CD4-positive, alpha-beta T cell (primary cell): ENCODE data around the gene PEX11A. TPM values are rescaled to one million over a fixed set of nuclear protein-coding genes. Genes with fewer than 3 reads are reported as not detected.

Experiments
- ATAC-seq: fragments of 200-7000 bp; cut with Tn5 transposase; one replicate; pipeline ENCODE4 v1.10.0; 2022; ENCODE audit warnings: mild to moderate bottlenecking; ENCODE audit not compliant: poor library complexity
- CTCF ChIA-PET: fragments of 350-600 bp; sonication (Branson Sonifier 250); formaldehyde crosslinking; loops from one replicate; lab custom pipeline; 2021; ENCODE audit warnings: antibody characterized with exemption, inconsistent platforms; lab: Charles Lee
- POLR2A ChIA-PET: fragments of 350-600 bp; sonication (Branson Sonifier 250); formaldehyde crosslinking; loops from one replicate; lab custom pipeline; 2021; ENCODE audit warnings: antibody characterized with exemption, inconsistent platforms; lab: Charles Lee
- DNase-seq, 14 experiments: peaks; one replicate each; pipeline ENCODE4 v3.0.0-alpha.2; 2013 to 2020; ENCODE audit warnings: mixed read lengths in 2 of 14
- H3K27ac ChIP-seq, 2 donors: one replicate each; pipeline versions ENCODE4 v1.5.1 to v1.7.0; 2013; ENCODE audit warnings: low read length in 2 of 2, low read depth in 1 of 2, mild to moderate bottlenecking in 1 of 2
- H3K27me3 ChIP-seq, 2 experiments: 1 replicate in 1 of 2; 2 replicates in 1 of 2; pipeline versions ENCODE4 v1.6.1 to v1.7.0; 2013; ENCODE audit warnings: low read length in 2 of 2, control low read depth in 1 of 2, mild to moderate bottlenecking in 1 of 2, moderate library complexity in 1 of 2; ENCODE audit not compliant: insufficient read depth in 2 of 2, control insufficient read depth in 1 of 2
- H3K36me3 ChIP-seq: one replicate; pipeline ENCODE4 v1.6.1; 2013; ENCODE audit warnings: low read length, control low read depth; ENCODE audit not compliant: insufficient read depth
- H3K4me1 ChIP-seq: one replicate; pipeline ENCODE4 v1.6.1; 2013; ENCODE audit warnings: low read length, control low read depth; ENCODE audit not compliant: insufficient read depth
- H3K4me3 ChIP-seq: one replicate; pipeline ENCODE4 v1.5.1; 2013; ENCODE audit warnings: mild to moderate bottlenecking, low read length, moderate library complexity
- H3K9me3 ChIP-seq, 2 experiments: 1 replicate in 1 of 2; 2 replicates in 1 of 2; pipeline versions ENCODE4 v1.6.1 to v1.7.0; 2013; ENCODE audit warnings: low read length in 2 of 2, mild to moderate bottlenecking in 2 of 2, control low read depth in 1 of 2, moderate library complexity in 1 of 2; ENCODE audit not compliant: control insufficient read depth in 1 of 2, insufficient read depth in 1 of 2
- H3K27ac Mint-ChIP-seq: one replicate; pipeline ENCODE4 v1.8.0; 2020; ENCODE audit warnings: mixed read lengths
- H3K27me3 Mint-ChIP-seq: one replicate; pipeline ENCODE4 v1.8.0; 2021; ENCODE audit warnings: mixed read lengths
- H3K36me3 Mint-ChIP-seq: one replicate; pipeline ENCODE4 v1.8.0; 2021; ENCODE audit warnings: low read depth, mixed read lengths
- H3K4me1 Mint-ChIP-seq: one replicate; pipeline ENCODE4 v1.8.0; 2021; ENCODE audit warnings: low read depth, mixed read lengths
- H3K4me3 Mint-ChIP-seq: one replicate; pipeline ENCODE4 v1.8.0; 2020; ENCODE audit warnings: mild to moderate bottlenecking, mixed read lengths
- H3K9me3 Mint-ChIP-seq: one replicate; pipeline ENCODE4 v1.8.0; 2020; ENCODE audit warnings: mixed read lengths
- intact Hi-C, 2 experiments: fragments of 100-400 bp; cut with DNase I in 1 of 2; cut with micrococcal nuclease in 1 of 2; formaldehyde crosslinking; loops; one replicate each; pipeline versions ENCODE4 v1.15.1 to v1.9.0; 2023 to 2025; cut with DNase I, micrococcal nuclease
- total RNA-seq, 174 experiments: library from RNA in 2 of 174; stranded (reverse) in 2 of 174; gene quantifications; one replicate each; pipeline ENCODE4 v1.2.3 and lab custom pipeline; 2021 to 2026
- TF ChIP-seq, protein P1 (sequence below): fragments of 200-600 bp; IDR thresholded peaks from one replicate; pipeline ENCODE4 v1.8.0; 2022; ENCODE audit warnings: antibody characterized with exemption, mild to moderate bottlenecking

PEX11A gene
- total RNA-seq, 2 experiments from 2014 or later = 0.22 TPM

DNA sequence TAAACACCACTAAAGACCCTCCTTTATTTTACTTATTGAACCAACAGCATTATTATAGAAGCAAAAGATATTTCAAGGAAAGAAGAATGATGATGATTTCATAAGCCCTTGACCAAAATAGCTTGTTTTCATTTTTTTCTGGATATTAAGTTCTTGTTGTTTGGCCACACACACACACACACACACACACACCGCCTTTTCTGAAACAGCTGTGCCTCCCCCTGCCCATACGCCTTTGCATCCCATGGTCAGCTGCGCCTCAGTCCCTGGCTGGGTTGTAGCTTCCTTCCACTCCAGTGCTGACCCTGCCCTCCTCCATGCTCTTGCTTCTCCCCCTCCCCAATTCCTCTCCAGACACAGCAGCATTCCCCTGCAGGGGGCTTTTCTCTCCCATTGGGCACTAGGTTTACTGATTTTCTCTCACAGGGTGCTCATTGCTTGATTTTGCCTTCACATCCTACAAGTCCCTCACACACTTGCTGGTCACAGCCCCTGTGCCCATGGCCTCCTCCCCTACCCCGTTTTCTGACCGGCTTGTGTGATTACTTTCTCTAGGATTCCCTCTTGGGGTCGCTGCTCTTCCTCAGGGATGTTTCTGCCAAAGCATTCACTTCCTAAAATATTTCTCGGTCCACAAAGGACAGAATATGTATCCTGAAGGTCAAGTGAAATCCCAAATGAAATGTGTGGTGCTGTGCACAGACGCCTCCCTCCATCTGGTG, 42.1 kb upstream of the PEX11A start:
- Histone ChIP-seq H3K4me3 (no peak overlapping the region), H3K4me1 (no peaks in the 10 kb centered on the region), H3K36me3 (no peaks in the 10 kb centered on the region), H3K9me3 (no peaks in the 10 kb centered on the region), H3K27ac (no peak overlapping the region), H3K27me3 (peaks cover 2 to 6% of the 10 kb centered on the region in 2 experiments)
- Mint-ChIP-seq H3K4me1 (no peaks in the 10 kb centered on the region), H3K27me3 (peaks cover 14% of the 10 kb centered on the region), H3K36me3 (no peaks in the 10 kb centered on the region), H3K27ac (no peak overlapping the region), H3K9me3 (no peaks in the 10 kb centered on the region), H3K4me3 (no peak overlapping the region)
- CTCF ChIA-PET = interaction anchor here (2.4 kb wide), 1 partner anchor 8 kb away, joined by 8 read pairs; no protein-coding TSS in a partner anchor
- DNase-seq (no peak), ATAC-seq (no peak)
- POLR2A ChIA-PET = no interaction called here
- intact Hi-C loops = no loop called here
- TF ChIP-seq, protein P1, sequence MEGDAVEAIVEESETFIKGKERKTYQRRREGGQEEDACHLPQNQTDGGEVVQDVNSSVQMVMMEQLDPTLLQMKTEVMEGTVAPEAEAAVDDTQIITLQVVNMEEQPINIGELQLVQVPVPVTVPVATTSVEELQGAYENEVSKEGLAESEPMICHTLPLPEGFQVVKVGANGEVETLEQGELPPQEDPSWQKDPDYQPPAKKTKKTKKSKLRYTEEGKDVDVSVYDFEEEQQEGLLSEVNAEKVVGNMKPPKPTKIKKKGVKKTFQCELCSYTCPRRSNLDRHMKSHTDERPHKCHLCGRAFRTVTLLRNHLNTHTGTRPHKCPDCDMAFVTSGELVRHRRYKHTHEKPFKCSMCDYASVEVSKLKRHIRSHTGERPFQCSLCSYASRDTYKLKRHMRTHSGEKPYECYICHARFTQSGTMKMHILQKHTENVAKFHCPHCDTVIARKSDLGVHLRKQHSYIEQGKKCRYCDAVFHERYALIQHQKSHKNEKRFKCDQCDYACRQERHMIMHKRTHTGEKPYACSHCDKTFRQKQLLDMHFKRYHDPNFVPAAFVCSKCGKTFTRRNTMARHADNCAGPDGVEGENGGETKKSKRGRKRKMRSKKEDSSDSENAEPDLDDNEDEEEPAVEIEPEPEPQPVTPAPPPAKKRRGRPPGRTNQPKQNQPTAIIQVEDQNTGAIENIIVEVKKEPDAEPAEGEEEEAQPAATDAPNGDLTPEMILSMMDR = no peak

DNA sequence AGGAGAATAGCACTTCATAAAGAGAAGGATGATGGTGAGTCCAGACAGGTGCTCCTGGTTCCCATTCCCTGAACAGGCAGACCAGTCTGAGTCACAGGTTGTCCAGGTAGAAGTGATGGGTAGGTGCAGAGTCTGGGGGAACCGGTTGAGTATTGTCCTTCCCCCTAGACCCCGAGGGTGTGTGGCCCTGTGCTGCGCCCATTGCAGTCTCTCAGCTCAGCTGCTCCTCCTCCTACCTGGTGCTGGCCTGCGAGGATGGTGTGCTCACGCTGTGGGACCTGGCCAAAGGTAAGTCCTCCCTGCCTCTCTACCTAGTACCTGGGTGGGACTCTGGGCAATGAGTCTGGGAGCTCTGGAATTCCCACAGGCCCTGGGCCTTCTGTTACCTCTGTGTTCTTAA, 40.7 kb upstream of the PEX11A start:
- Mint-ChIP-seq H3K4me1 (no peaks in the 10 kb centered on the region), H3K27ac (no peak overlapping the region), H3K36me3 (no peaks in the 10 kb centered on the region), H3K9me3 (no peaks in the 10 kb centered on the region), H3K4me3 (no peak overlapping the region), H3K27me3 (peaks cover 10% of the 10 kb centered on the region)
- H3K36me3 ChIP-seq = no peaks in the 10 kb centered on the region
- H3K27me3 ChIP-seq = peaks cover 0 to 2% of the 10 kb centered on the region in 2 experiments
- POLR2A ChIA-PET = no interaction called here
- DNase-seq = no peak
- no peak overlapping the region for H3K27ac ChIP-seq
- intact Hi-C loops = no loop called here
- CTCF ChIA-PET = interaction anchor here (2.4 kb wide), 1 partner anchor 9 kb away, joined by 8 read pairs; no protein-coding TSS in a partner anchor
- no peaks in the 10 kb centered on the region for H3K9me3 ChIP-seq
- H3K4me1 ChIP-seq = no peaks in the 10 kb centered on the region
- TF ChIP-seq, protein P1 = no peak
- no peak for ATAC-seq
- no peak overlapping the region for H3K4me3 ChIP-seq

DNA sequence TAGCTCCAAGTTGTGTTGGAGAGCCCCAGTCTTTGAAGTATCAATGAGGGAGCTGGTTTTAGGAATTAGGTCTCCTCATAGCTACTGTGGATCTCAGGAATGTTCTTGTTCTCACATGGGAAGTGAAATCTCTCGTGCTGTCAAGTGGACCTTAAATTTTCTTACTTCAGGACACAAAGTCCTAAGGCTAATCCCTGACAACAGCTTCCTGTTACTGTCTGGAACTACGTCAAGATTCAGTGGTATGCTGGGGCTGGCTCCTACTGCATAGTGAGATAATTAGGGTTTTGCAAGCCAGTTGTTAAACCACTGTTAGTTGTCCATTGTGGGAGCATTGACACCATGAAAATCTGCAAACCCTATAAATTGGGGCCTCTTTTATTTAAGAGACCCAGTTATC, 37.7 kb upstream of the PEX11A start:
- intact Hi-C loops = no loop called here
- peaks cover 1% of the 10 kb centered on the region for H3K9me3 Mint-ChIP-seq
- H3K9me3 ChIP-seq = no peaks in the 10 kb centered on the region
- no peaks in the 10 kb centered on the region for H3K27me3 Mint-ChIP-seq
- H3K4me1 ChIP-seq = no peaks in the 10 kb centered on the region
- H3K4me3 ChIP-seq = no peak overlapping the region
- POLR2A ChIA-PET = no interaction called here
- H3K27me3 ChIP-seq = no peaks in the 10 kb centered on the region
- TF ChIP-seq, protein P1 = no peak
- H3K36me3 Mint-ChIP-seq = no peaks in the 10 kb centered on the region
- no peaks in the 10 kb centered on the region for H3K4me1 Mint-ChIP-seq
- H3K27ac ChIP-seq = no peak overlapping the region
- H3K27ac Mint-ChIP-seq = no peak overlapping the region
- CTCF ChIA-PET = interaction anchor here (1.1 kb wide), 1 partner anchor 10 kb away, joined by 3 read pairs; no protein-coding TSS in a partner anchor
- no peak overlapping the region for H3K4me3 Mint-ChIP-seq
- DNase-seq (no peak), ATAC-seq (no peak)
- no peaks in the 10 kb centered on the region for H3K36me3 ChIP-seq
